Heart left ventricle (tissue), 13 donors: ENCODE measurements around the gene SLC35G2.

ENCODE experiments used
- POLR2A ChIP-seq, 2 donors: fragments of 450-650 bp; IDR thresholded peaks; one replicate each; pipeline ENCODE4 v1.6.1; 2017; ENCODE audit warnings: antibody characterized with exemption in 2 of 2, mild to moderate bottlenecking in 2 of 2, moderate library complexity in 2 of 2
- TF ChIP-seq, protein P1 (sequence below), 12 donors: fragments of 200-600 bp; sonication (generic) in 4 of 12; IDR thresholded peaks; one replicate each; pipeline versions ENCODE4 v1.5.0 to v1.8.0; 2018 to 2022; ENCODE audit warnings: antibody characterized with exemption in 12 of 12, mild to moderate bottlenecking in 5 of 12
- donor health status: ischemic (EF 13 %, LVEDD 7.1; RV severe dilation, severe dysfunction).
- donor health status: DM: no; HTN: yes; CAD: no.
- donor health status: DM: no; HTN: no; CAD: no.
- donor health status: ischemic (EF 25% LVEDD 6.9; RV normal size, moderate dysfunction).
- donor health status: ischemic (EF 25% LVEDD 5.7; RV mildly dilated, moderate dysfunction).
- donor health status: ischemic (EF 35%, LVEDD 5.7; RV mildly dilated, moderate dysfunction).
- donor health status: nonischemic (EF 11% LVEDD 7.7; RV severe dilation, severe dysfunction).
- donor health status: DM: yes; HTN: yes; CAD: no.
- donor health status: PGD.
- donor health status: ischemic (EF 29% LVEDD 5.4; RV normal size, mild dysfunction).
- donor health status: nonischemic (EF 23%, LVEDD 6.1; RV moderate dilation, normal function).

- TF ChIP-seq, protein P1, sequence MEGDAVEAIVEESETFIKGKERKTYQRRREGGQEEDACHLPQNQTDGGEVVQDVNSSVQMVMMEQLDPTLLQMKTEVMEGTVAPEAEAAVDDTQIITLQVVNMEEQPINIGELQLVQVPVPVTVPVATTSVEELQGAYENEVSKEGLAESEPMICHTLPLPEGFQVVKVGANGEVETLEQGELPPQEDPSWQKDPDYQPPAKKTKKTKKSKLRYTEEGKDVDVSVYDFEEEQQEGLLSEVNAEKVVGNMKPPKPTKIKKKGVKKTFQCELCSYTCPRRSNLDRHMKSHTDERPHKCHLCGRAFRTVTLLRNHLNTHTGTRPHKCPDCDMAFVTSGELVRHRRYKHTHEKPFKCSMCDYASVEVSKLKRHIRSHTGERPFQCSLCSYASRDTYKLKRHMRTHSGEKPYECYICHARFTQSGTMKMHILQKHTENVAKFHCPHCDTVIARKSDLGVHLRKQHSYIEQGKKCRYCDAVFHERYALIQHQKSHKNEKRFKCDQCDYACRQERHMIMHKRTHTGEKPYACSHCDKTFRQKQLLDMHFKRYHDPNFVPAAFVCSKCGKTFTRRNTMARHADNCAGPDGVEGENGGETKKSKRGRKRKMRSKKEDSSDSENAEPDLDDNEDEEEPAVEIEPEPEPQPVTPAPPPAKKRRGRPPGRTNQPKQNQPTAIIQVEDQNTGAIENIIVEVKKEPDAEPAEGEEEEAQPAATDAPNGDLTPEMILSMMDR (IDR thresholded peaks at IDR 0.05), result no peak
- TF ChIP-seq POLR2A (IDR thresholded peaks at IDR 0.05), result no peak
Measured at GRCh38 chr3:136778865-136779264, 40.1 kb upstream of the SLC35G2 start.
